B cell (primary cell): ENCODE results near the gene SUSD3. TPM values are rescaled to one million over a fixed set of nuclear protein-coding genes. Genes with fewer than 3 reads are reported as not detected.

Experiments
- ATAC-seq: fragments of 200-7000 bp; cut with Tn5 transposase; one replicate; pipeline ENCODE4 v1.10.0; 2021; ENCODE audit warnings: low read depth, mild to moderate bottlenecking, moderate number of reproducible peaks, moderate library complexity
- CTCF ChIA-PET: fragments of 350-600 bp; sonication (Branson Sonifier 250); formaldehyde crosslinking; loops from one replicate; lab custom pipeline; 2021; ENCODE audit warnings: antibody characterized with exemption, inconsistent platforms; lab: Charles Lee
- POLR2A ChIA-PET: fragments of 350-600 bp; sonication (Branson Sonifier 250); formaldehyde crosslinking; loops from one replicate; lab custom pipeline; 2021; ENCODE audit warnings: antibody characterized with exemption; lab: Charles Lee
- DNase-seq: peaks from one replicate; pipeline ENCODE4 v3.0.0; 2013
- H2AFZ ChIP-seq: 2 replicates; pipeline ENCODE4 v1.6.1; 2012; ENCODE audit warnings: mild to moderate bottlenecking, low read depth, low read length; ENCODE audit not compliant: insufficient read depth, poor library complexity, severe bottlenecking
- H3K27ac ChIP-seq, 2 donors: 1 replicate in 1 of 2; 2 replicates in 1 of 2; pipeline ENCODE4 v1.5.1; 2012 to 2013; ENCODE audit warnings: low read length in 2 of 2, mild to moderate bottlenecking in 2 of 2, moderate library complexity in 1 of 2
- H3K27me3 ChIP-seq, 4 experiments: fragments of 200-600 bp in 1 of 4; sonication (generic) in 1 of 4; replicated peaks in 1 of 4; 1 replicate in 2 of 4; 2 replicates in 2 of 4; pipeline versions ENCODE4 v1.6.1 to v1.7.0; 2013 to 2016; ENCODE audit warnings: low read length in 3 of 4, mild to moderate bottlenecking in 2 of 4, mixed read lengths in 1 of 4, moderate library complexity in 1 of 4; ENCODE audit not compliant: insufficient read depth in 4 of 4, control insufficient read depth in 3 of 4; ENCODE audit errors: control extremely low read depth in 1 of 4
- H3K36me3 ChIP-seq, 2 experiments: replicated peaks in 1 of 2; 1 replicate in 1 of 2; 2 replicates in 1 of 2; pipeline versions ENCODE4 v1.6.1 to v1.7.1; 2013; ENCODE audit warnings: low read length in 1 of 2; ENCODE audit not compliant: insufficient read depth in 2 of 2, control insufficient read depth in 1 of 2; ENCODE audit errors: control extremely low read depth in 1 of 2, extremely low read depth in 1 of 2
- H3K4me1 ChIP-seq, 2 donors: fragments of 200-600 bp in 1 of 2; sonication (generic) in 1 of 2; 1 replicate in 1 of 2; 2 replicates in 1 of 2; pipeline versions ENCODE4 v1.5.1 to v1.6.1; 2013 to 2017; ENCODE audit warnings: low read length in 2 of 2; ENCODE audit not compliant: control insufficient read depth in 2 of 2, insufficient read depth in 2 of 2
- H3K4me2 ChIP-seq: replicated peaks from 2 replicates; pipeline ENCODE3; 2012; ENCODE audit warnings: mild to moderate bottlenecking, low read depth, low read length; ENCODE audit not compliant: poor library complexity, severe bottlenecking
- H3K4me3 ChIP-seq, 5 experiments: fragments of 200-600 bp in 1 of 5; sonication (generic) in 1 of 5; 1 replicate in 3 of 5; 2 replicates in 2 of 5; pipeline versions ENCODE4 v1.5.1 to v1.7.0; 2011 to 2016; ENCODE audit warnings: low read length in 4 of 5, mild to moderate bottlenecking in 4 of 5, low read depth in 2 of 5, control low read depth in 1 of 5, moderate library complexity in 1 of 5; ENCODE audit not compliant: insufficient read depth in 1 of 5; ENCODE audit errors: control extremely low read depth in 1 of 5, extremely low read depth in 1 of 5
- H3K79me2 ChIP-seq: fragments of 200-600 bp; sonication (generic); one replicate; pipeline ENCODE4 v1.6.0; 2016; ENCODE audit warnings: low read length; ENCODE audit not compliant: control insufficient read depth, insufficient read depth
- H3K9ac ChIP-seq: fragments of 200-600 bp; sonication (generic); 2 replicates; pipeline ENCODE4 v1.6.1; 2017; ENCODE audit warnings: mild to moderate bottlenecking, low read length, moderate library complexity
- H3K9me3 ChIP-seq, 3 donors: one replicate each; pipeline versions ENCODE4 v1.6.1 to v1.7.1; 2013; ENCODE audit warnings: low read length in 2 of 3; ENCODE audit not compliant: control insufficient read depth in 2 of 3, insufficient read depth in 1 of 3; ENCODE audit errors: control extremely low read depth in 1 of 3
- H4K20me1 ChIP-seq: 2 replicates; pipeline ENCODE4 v1.6.0; 2012; ENCODE audit warnings: mild to moderate bottlenecking, low read length; ENCODE audit not compliant: insufficient read depth, control insufficient read depth, poor library complexity, severe bottlenecking
- H3K27ac Mint-ChIP-seq: one replicate; pipeline ENCODE4 v1.8.0; 2021; ENCODE audit warnings: mixed read lengths
- H3K27me3 Mint-ChIP-seq: one replicate; pipeline ENCODE4 v1.8.0; 2021; ENCODE audit warnings: mixed read lengths
- H3K4me1 Mint-ChIP-seq: one replicate; pipeline ENCODE4 v1.8.0; 2021; ENCODE audit warnings: mixed read lengths
- H3K4me3 Mint-ChIP-seq: one replicate; pipeline ENCODE4 v1.8.0; 2021; ENCODE audit warnings: mixed read lengths
- H3K9me3 Mint-ChIP-seq: one replicate; pipeline ENCODE4 v1.8.0; 2022; ENCODE audit warnings: mixed read lengths; ENCODE audit not compliant: insufficient read depth
- EZH2 ChIP-seq: IDR thresholded peaks from 2 replicates; pipeline ENCODE4 v1.6.1; 2012; ENCODE audit warnings: borderline replicate concordance, low read depth, mild to moderate bottlenecking, moderate library complexity, low read length; ENCODE audit not compliant: insufficient read depth, poor library complexity, severe bottlenecking
- WGBS: methylation state at CpG from one replicate; pipeline ENCODE4 v1.1.5; 2013; ENCODE audit warnings: missing lambda C conversion rate; ENCODE audit not compliant: insufficient coverage; 5-methylcytosine and 5-hydroxymethylcytosine counted together
- intact Hi-C: fragments of 100-400 bp; cut with micrococcal nuclease; formaldehyde crosslinking; loops from one replicate; pipeline ENCODE4 v1.10.0; 2022
- polyA plus RNA-seq: library from polyadenylated mRNA; depleted of rRNA; stranded (reverse); fragments of >200 nt; gene quantifications from 2 replicates; pipeline ENCODE4 v1.2.3, GENCODE V29; 2012
- total RNA-seq, 2 donors: library from RNA; stranded (reverse); fragments of 120-200 nt in 1 of 2; gene quantifications; 1 replicate in 1 of 2; 2 replicates in 1 of 2; pipeline versions ENCODE4 v1.2.3 to v1.2.4, GENCODE V29; 2013 to 2022
- TF ChIP-seq, protein P1 (sequence below): fragments of 200-600 bp; IDR thresholded peaks from one replicate; pipeline ENCODE4 v1.8.0; 2022; ENCODE audit warnings: antibody characterized with exemption, mild to moderate bottlenecking

Gene SUSD3
- total and polyA plus RNA-seq, 2 donors (not counting 1 experiment from before 2014, with no cell fraction given): 41.0 to 85.0 TPM

DNA sequence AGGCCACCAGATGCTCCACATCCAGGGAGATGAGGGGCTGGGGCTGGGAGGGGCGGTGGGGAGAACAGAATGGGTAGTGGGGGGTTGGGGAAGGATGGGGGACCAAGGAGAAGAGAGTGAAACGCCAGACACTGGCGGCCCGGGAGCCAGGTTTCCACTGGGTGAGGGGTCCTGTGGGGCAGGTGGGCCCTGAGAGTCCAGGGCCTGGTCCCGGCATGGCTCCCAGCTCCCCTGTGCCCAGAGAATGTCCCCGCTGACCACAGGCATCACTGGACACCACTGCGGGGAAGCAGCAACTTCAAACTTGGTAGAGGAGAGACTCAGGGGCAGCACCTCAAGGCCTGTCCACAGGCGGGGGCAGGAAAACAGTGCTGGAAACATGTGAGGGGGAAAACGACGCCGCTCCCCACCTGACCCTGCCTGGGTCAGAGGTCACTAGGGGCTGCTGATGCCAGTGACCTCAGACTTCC, 62.4 kb downstream of the SUSD3 start:
- CTCF ChIA-PET: interaction anchor here (1.3 to 4.9 kb wide), 6 partner anchors 9 to 164 kb away, joined by 3 to 53 read pairs (median 4); partner anchors contain the start of gene NINJ1
- H3K27ac ChIP-seq: peak overlapping the region in 1 of 2 donors; percentile 12
- H3K4me1 ChIP-seq: peaks cover 13 to 20% of the 10 kb centered on the region in 2 donors
- peak overlapping the region; percentile 77 for H3K4me2 ChIP-seq
- no peaks in the 10 kb centered on the region for H3K36me3 ChIP-seq
- no peaks in the 10 kb centered on the region for H3K27me3 ChIP-seq
- TF ChIP-seq EZH2: no peak
- TF ChIP-seq, protein P1, sequence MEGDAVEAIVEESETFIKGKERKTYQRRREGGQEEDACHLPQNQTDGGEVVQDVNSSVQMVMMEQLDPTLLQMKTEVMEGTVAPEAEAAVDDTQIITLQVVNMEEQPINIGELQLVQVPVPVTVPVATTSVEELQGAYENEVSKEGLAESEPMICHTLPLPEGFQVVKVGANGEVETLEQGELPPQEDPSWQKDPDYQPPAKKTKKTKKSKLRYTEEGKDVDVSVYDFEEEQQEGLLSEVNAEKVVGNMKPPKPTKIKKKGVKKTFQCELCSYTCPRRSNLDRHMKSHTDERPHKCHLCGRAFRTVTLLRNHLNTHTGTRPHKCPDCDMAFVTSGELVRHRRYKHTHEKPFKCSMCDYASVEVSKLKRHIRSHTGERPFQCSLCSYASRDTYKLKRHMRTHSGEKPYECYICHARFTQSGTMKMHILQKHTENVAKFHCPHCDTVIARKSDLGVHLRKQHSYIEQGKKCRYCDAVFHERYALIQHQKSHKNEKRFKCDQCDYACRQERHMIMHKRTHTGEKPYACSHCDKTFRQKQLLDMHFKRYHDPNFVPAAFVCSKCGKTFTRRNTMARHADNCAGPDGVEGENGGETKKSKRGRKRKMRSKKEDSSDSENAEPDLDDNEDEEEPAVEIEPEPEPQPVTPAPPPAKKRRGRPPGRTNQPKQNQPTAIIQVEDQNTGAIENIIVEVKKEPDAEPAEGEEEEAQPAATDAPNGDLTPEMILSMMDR: no peak
- 90% methylated on average over 11 of the region's 11 CpGs for WGBS
- no peaks in the 10 kb centered on the region for H3K27me3 Mint-ChIP-seq
- no peak overlapping the region for H3K27ac Mint-ChIP-seq
- no peaks in the 10 kb centered on the region for H4K20me1 ChIP-seq
- DNase-seq: no peak
- intact Hi-C loops: loop anchor here (1.0 kb wide), 1 partner anchor 13 kb away; the partner anchor contains the start of gene NINJ1
- H3K4me3 Mint-ChIP-seq: no peak overlapping the region
- no peak overlapping the region for H3K4me3 ChIP-seq
- H3K9me3 Mint-ChIP-seq: no peaks in the 10 kb centered on the region
- no peak for ATAC-seq
- POLR2A ChIA-PET: no interaction called here
- H3K9ac ChIP-seq: no peak overlapping the region
- H3K9me3 ChIP-seq: no peaks in the 10 kb centered on the region
- peak overlapping the region; percentile 61 for H2AFZ ChIP-seq
- peaks cover 15% of the 10 kb centered on the region for H3K4me1 Mint-ChIP-seq
- H3K79me2 ChIP-seq: no peaks in the 10 kb centered on the region

DNA sequence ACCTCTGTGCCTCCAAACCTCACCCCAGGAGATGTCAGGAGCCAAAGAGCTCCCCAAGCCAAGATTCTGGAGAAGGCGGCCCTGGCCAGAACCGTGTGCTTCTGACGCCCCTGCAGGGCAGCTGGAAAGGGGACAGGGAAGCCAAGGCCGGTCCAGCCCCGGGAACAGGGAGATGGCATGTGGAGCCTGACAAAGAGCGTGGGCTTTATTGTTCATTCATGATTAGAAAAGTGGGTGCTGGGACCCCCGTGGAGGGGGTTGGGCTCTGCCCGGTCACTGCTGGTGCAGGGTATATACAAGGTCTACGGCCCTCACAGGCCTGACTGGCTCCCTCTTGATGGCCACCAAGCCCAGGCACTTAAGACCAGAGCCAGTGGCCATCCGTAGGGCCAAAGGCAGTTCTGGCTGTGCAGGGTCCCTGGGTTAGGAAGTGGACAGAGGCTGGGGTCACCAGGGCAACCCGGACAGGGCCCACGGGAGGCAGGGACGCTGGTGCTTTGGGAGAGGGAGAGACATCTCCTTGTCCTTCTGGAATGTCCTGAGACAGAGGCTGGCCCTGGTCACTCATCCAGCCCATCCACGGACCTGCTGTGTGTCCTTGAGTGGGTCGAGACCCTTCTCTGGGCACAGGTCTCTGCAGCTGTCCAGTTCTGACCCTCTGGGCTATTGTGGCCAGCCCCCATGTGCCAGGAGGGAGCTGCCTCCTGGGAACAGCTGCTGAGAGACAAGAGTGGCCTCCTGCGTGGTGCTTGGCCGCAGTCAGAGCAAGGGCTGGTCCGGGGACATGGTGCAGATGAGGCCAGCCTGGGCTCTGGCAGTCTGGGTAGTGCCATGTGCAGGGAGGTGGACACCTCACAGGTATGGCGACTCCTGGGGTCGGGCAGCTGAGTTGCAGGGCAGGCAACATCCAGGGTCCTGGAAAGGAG, 63.1 kb downstream of the SUSD3 start:
- no peaks in the 10 kb centered on the region for H3K27me3 Mint-ChIP-seq
- TF ChIP-seq EZH2: no peak
- TF ChIP-seq, protein P1: no peak
- H3K27me3 ChIP-seq: no peaks in the 10 kb centered on the region
- no peaks in the 10 kb centered on the region for H3K79me2 ChIP-seq
- peaks cover 13 to 20% of the 10 kb centered on the region in 2 donors for H3K4me1 ChIP-seq
- DNase-seq: peak; percentile 22
- no peaks in the 10 kb centered on the region for H3K9me3 ChIP-seq
- no peaks in the 10 kb centered on the region for H4K20me1 ChIP-seq
- no peak overlapping the region for H3K27ac Mint-ChIP-seq
- H3K9me3 Mint-ChIP-seq: no peaks in the 10 kb centered on the region
- ChIA-PET CTCF (interaction anchor here (4.9 kb wide), 1 partner anchor 12 kb away, joined by 53 read pairs; no protein-coding TSS in a partner anchor), POLR2A (no interaction called here)
- no peak overlapping the region for H3K4me3 Mint-ChIP-seq
- no peak overlapping the region for H3K4me3 ChIP-seq
- no peak overlapping the region for H3K9ac ChIP-seq
- WGBS: 96% methylated on average over 20 of the region's 20 CpGs
- H3K4me1 Mint-ChIP-seq: peaks cover 20% of the 10 kb centered on the region
- ATAC-seq: no peak
- no peak overlapping the region for H2AFZ ChIP-seq
- no peaks in the 10 kb centered on the region for H3K36me3 ChIP-seq
- H3K27ac ChIP-seq: no peak overlapping the region
- intact Hi-C loops: no loop called here
- no peak overlapping the region for H3K4me2 ChIP-seq
